Measurements from ENCODE around the gene NAT10.

The NAT10 gene

GRCh38 chr11:34189191-34189590 lies 83.8 kb downstream of the NAT10 start:
- no peak for DNase-seq (ENCODE audit: low read depth in 2 of 2)

GRCh38 chr11:34190192-34191139 lies 85.0 kb downstream of the NAT10 start:
- DNase-seq (ENCODE audit: low read depth in 2 of 2): no peak

GRCh38 chr11:34191578-34191977 lies 86.1 kb downstream of the NAT10 start:
- DNase-seq (ENCODE audit: low read depth in 2 of 2): no peak

- no peak for DNase-seq (ENCODE audit: low read depth in 2 of 2)
Observed at GRCh38 chr11:34192481-34193401, 87.3 kb downstream of the NAT10 start.

- DNase-seq (ENCODE audit: low read depth in 2 of 2): no peak
Observed at GRCh38 chr11:34194576-34195335, 89.3 kb downstream of the NAT10 start.

Data from stimulated activated CD4-positive, alpha-beta T cell treated with anti-CD3 and anti-CD28 coated beads, Interleukin-1b, Interleukin-23, amount 100 ng/mL, for 1 hour (primary cell).